H1 (cell line): Measurements from ENCODE around the gene KSR2. TPM values are rescaled to one million over a fixed set of nuclear protein-coding genes. Genes with fewer than 3 reads are reported as not detected.

Experiments used
- POU5F1 ChIP-seq: IDR thresholded peaks from 2 replicates; pipeline ENCODE4 v1.6.1; 2011; ENCODE audit warnings: low read depth, mild to moderate bottlenecking, low read length, moderate library complexity
- SP2 ChIP-seq: IDR thresholded peaks from 2 replicates; pipeline ENCODE4 v1.6.1; 2012; ENCODE audit warnings: mild to moderate bottlenecking, low read length, inconsistent platforms
- TBP ChIP-seq: IDR thresholded peaks from 2 replicates; pipeline ENCODE4 v1.6.1; 2011; ENCODE audit warnings: low read depth, low read length, improper control_type of control experiment
- polyA plus RNA-seq, 7 experiments: library from polyadenylated mRNA; depleted of rRNA in 3 of 7; stranded (reverse) in 5 of 7; unstranded in 2 of 7; fragments of >200 nt in 5 of 7; fragments of 200-250 nt in 2 of 7; gene quantifications; 1 replicate in 5 of 7; 2 replicates in 1 of 7; 4 replicates in 1 of 7; pipeline versions ENCODE4 v1.2.1 to v1.2.3, GENCODE V29; 2011 to 2013; ENCODE audit warnings: missing spikeins in 2 of 7, mixed read lengths in 2 of 7
- total RNA-seq: library from RNA; stranded (reverse); fragmentation: NEBNext Ultra II Directional; extraction: Animal tissue kit (Norgen Biotek cat#: 25700); gene quantifications from 2 replicates; pipeline ENCODE4 v1.2.1, GENCODE V29; 2021

Gene KSR2
- total and polyA plus RNA-seq, 2 of the 8 experiments (the other 6 are each of a cell fraction or from before 2014, with no cell fraction given): 0.74 to 2.2 TPM

GRCh38 chr12:117594481-117594880 lies 374.3 kb downstream of the KSR2 start (continued):
- TF ChIP-seq SP2 (no peak), TBP (no peak), POU5F1 (no peak)
